Skin epidermis (tissue), 12 donors: ENCODE results near the gene CLEC19A.
A peak's percentile ranks its signal among the peaks of the same experiment; 100 is the strongest.

Source experiments
- H3K27ac ChIP-seq, 21 experiments: fragments of 200-600 bp; sonication (generic) in 11 of 21; one replicate each; pipeline ENCODE4 v1.5.0; 2020; ENCODE audit warnings: mild to moderate bottlenecking in 3 of 21, inconsistent platforms in 2 of 21, moderate library complexity in 2 of 21
- H3K4me3 ChIP-seq, 7 experiments: fragments of 200-600 bp; sonication (generic) in 2 of 7; one replicate each; pipeline ENCODE4 v1.5.0; 2020; ENCODE audit warnings: inconsistent platforms in 2 of 7, mild to moderate bottlenecking in 2 of 7, moderate library complexity in 1 of 7

CLEC19A gene

GRCh38 chr16:19283637-19284036 lies 1.9 kb upstream of the CLEC19A start:
- no peak overlapping the region for H3K4me3 ChIP-seq
- H3K27ac ChIP-seq: no peak overlapping the region

- H3K27ac ChIP-seq: no peak overlapping the region
These were observed 1.3 kb upstream of the CLEC19A start for GRCh38 chr16:19284207-19284606.

DNA sequence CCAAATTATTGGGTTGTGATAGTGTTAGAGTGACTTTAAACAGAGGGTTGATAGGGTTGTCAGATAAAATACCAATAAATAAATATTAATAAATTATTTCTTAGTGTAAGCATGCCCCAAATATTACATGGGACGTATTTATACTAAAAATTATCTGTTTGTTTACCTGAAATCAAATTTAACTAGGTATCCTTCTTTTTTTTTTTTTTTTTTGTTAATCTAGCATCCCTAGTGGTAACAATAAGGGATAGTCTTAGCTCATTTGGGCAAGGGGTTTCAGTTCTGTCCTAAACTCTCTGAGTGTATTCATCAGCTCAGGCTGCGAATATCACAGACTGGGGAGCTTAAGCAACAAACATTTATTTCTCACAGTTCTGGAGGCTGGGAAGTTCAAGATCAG lies 1.3 kb downstream of the CLEC19A start:
- H3K27ac ChIP-seq: no peak overlapping the region
- no peak overlapping the region for H3K4me3 ChIP-seq

More at GRCh38 chr16:19284207-19284606, 1.3 kb upstream of the CLEC19A start:
- no peak overlapping the region for H3K4me3 ChIP-seq

GRCh38 chr16:19287241-19287640 lies 1.7 kb downstream of the CLEC19A start:
- H3K27ac ChIP-seq: no peak overlapping the region
- H3K4me3 ChIP-seq: no peak overlapping the region

GRCh38 chr16:19288872-19289799 lies 3.6 kb downstream of the CLEC19A start:
- no peak overlapping the region for H3K4me3 ChIP-seq
- H3K27ac ChIP-seq: no peak overlapping the region

DNA sequence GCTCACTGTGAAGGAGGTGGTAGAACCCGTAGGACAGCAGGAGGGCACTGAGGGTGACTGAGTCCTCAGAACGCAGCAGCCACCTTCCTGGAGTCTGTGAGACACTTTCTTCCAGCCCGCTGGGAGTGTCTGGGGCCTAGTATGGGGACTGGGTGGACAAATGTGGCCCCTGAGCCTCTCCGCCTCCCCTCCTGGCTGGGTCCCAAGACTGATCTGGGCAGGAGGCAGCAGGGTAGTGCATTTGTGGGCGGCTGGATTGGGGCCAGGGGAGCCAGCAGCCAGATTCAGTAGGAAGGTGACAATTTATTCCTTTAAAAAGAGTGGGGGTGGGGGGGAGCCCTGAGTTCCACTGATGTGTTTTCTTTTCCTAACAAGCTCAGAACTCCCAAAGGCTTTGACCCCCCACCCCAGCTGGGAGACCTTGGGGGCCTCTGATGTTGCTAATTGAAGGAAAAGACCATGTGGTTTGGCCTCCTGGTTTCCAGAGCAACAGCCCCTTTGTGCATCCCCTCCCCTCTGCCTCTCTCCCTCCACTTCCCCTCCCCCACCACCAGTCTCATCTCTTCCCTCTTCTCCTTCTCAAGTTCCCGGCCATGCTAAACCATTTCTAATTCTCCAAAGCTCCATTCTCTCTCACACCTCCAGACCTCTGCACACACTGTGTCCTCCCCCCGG lies 4.4 kb downstream of the CLEC19A start:
- Histone ChIP-seq H3K27ac (no peak overlapping the region), H3K4me3 (no peak overlapping the region)

GRCh38 chr16:19290860-19291259 lies 5.3 kb downstream of the CLEC19A start:
- Histone ChIP-seq H3K27ac (no peak overlapping the region), H3K4me3 (no peak overlapping the region)

DNA sequence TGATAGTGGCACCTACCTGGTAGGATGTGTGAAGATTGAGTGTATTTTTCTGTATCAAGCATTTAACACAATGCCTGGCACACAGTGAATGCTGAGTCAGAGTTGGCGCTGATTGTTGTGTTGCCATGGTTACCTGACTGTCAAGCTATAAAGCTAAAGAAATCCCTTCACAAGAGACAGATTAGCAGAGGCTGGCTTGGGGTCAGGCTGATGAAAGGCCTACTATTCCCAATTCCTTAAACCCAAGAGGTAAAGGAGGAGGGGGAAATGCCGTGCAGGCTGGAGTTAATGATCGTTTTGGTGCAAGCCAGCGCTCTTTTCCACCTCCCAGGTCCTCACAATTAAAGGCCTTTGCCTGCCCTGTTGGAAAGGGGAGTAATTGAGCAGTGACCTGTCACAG lies 5.9 kb downstream of the CLEC19A start:
- no peak overlapping the region for H3K27ac ChIP-seq

GRCh38 chr16:19292186-19292585 lies 6.7 kb downstream of the CLEC19A start:
- H3K4me3 ChIP-seq: no peak overlapping the region
- no peak overlapping the region for H3K27ac ChIP-seq

More for the DNA sequence above, 5.9 kb downstream of the CLEC19A start:
- H3K4me3 ChIP-seq: no peak overlapping the region

DNA sequence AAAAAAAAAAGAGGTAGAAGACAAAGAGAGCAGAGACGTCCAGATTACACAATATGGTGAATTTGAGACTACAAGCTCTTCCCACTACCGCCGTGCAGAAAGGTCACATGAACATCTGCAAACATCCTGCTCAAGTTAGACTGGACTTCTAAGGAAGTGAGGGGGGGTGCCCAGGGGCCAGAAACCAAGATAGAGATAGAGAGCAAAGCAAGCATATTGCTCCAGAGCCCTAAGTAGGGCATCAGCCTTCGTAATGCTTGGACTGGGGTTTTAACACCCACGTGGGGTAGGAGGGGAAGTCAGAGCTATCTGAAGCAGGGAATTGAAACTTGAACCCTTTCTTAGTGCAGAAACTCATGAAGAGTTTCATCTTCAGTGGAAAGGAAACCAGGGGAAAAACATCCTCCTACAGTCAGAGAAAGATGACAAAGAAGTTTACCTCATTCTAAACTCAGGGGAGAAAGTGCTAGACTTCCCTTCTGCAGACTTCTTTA lies 8.7 kb downstream of the CLEC19A start:
- Histone ChIP-seq H3K27ac (peak overlapping the region in 1 of 21 experiments; percentile 49), H3K4me3 (no peak overlapping the region)

GRCh38 chr16:19295393-19295792 lies 9.9 kb downstream of the CLEC19A start:
- peak overlapping the region in 1 of 21 experiments; percentile 49 for H3K27ac ChIP-seq
- no peak overlapping the region for H3K4me3 ChIP-seq

DNA sequence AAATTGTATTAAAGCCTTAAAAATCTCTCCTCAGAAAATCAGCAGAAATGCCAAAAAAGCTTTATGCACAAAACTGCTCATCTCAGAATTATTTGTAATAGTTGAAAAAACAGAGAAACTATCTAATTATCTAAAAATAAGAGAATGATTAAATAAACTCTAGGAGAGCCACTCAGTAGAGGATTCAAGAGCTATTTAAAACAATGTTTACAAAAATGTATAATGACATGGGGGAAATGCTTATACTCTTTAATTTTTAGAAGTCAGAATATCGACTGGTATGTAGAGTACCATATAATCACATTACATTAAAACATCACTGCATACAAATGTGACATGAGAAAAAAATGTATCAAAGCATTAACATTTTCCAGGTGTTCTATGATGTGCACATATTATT lies 11.9 kb downstream of the CLEC19A start:
- Histone ChIP-seq H3K4me3 (no peak overlapping the region), H3K27ac (no peak overlapping the region)

DNA sequence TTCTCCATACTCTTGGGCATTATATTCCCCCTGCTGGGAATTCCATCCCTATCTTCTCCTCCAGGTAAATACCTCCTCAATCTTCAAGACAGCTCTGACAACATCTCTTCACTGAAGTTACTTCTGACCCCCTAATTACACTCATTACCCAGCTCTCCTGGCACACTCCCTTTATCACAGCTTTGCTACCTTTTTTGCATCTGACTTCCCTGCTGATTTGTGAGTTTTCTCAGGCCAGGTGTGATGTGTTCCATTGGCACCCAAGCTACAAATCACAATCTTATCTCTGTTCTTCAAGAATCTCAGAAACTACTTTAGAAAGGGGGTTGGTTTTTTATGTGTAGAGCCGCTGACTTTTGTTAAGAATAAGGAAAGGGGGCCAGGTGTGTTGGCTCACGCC lies 14.0 kb downstream of the CLEC19A start:
- H3K4me3 ChIP-seq: no peak overlapping the region
- H3K27ac ChIP-seq: no peak overlapping the region

DNA sequence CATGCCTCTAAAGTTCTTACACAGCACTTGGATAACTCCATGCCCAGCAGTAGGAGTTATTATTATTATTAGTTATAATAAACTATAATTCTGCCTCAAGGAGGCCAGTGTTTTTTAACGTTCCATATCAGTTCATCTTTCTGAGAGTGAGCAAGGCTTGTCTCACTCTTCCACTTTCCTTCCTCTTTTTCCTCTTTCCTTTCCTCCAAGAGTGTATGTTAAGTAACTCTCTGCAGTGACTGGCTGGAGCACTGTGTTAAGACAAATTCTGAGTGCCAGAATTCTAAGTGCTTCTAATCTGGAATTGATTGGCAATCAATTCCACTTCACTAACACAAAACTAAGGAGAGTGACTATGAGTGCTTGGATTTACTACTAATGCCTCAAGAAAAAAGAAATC lies 16.4 kb downstream of the CLEC19A start:
- Histone ChIP-seq H3K27ac (no peak overlapping the region), H3K4me3 (no peak overlapping the region)

DNA sequence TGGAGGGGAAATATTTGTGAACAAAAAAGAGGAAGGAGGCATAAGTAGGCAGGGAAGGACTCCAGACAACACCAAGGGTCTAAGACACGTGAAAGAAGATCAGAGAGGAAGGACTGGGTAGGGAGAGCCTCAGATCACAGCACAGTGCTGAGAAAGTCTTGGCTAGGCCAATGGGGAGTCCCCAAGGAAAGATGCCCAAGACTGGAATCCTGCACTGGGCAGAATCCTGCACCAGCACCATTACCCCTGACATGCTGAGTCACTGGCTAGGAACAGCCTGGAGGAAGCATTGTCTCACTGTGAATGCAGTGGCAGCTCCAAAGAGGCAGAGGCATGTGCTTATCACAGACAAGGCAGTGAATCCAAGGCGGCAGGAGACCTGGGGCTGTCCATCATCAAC lies 19.2 kb downstream of the CLEC19A start:
- Histone ChIP-seq H3K27ac (no peak overlapping the region), H3K4me3 (no peak overlapping the region)

GRCh38 chr16:19305443-19305842 lies 19.9 kb downstream of the CLEC19A start:
- Histone ChIP-seq H3K4me3 (no peak overlapping the region), H3K27ac (no peak overlapping the region)

DNA sequence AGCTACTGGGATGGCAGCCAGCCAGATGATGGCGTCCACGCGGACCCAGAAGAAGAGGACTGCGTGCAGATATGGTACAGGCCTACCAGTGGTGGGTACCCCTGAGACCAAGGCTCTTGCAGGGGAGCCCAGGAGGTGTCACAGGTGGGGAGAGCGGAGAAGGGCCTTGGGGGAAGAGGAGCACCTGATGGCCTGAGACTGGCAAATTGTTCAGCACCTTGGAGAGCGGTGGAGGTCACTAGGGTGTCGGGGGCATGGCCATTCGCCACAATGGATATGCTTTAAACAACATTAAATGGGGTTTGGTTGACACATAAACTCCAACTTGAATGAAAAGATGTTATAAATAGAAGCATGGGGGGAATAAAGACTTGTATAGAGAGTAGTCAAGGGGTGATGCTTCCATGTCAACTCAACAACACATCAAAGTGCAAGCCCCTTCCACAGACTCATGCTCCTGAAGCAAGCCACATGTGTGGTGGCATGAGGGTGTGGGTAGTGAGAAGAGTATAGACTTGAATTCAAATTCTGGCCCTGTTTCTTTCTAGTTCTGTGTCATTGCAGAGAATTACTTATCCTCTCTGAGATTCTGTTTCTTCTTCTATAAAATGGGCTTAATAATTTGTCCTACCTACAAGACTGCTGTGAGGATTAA lies 22.2 kb downstream of the CLEC19A start:
- no peak overlapping the region for H3K4me3 ChIP-seq
- no peak overlapping the region for H3K27ac ChIP-seq

GRCh38 chr16:19308392-19308791 lies 22.9 kb downstream of the CLEC19A start:
- Histone ChIP-seq H3K4me3 (no peak overlapping the region), H3K27ac (no peak overlapping the region)

GRCh38 chr16:19309178-19309577 lies 23.6 kb downstream of the CLEC19A start:
- H3K4me3 ChIP-seq: no peak overlapping the region
- H3K27ac ChIP-seq: no peak overlapping the region

DNA sequence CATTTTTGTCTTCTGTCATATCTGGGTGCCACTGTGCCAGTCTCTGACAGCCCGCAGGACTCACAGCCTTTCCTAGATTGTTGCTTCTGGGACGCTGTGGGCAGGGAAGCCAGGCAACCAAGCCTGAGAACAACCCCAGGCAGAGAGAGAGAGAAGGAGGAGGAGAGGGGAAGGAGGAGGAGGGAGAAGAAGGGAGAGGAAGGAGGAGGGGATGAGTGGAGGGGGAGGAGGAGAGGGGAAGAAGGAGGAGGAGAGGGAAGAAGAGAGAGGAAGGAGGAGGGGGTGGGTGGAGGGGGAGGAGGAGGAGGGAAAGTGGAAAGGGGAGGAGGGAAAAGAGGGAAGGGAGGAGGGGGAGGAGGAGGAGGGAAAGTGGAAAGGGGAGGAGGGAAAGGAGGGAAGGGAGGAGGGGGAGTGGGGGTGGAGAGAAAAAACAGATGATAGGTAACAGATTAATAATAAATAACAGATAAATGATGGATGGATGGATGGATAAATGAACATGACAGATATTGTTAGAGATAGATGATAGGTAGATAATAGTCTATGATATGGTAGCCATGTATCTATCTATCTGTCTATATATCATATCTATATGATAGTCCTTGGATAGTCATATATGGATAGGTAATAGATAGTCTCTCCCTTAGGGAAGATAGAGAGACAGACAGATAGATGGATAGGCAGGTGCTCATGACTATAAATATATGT lies 29.3 kb downstream of the CLEC19A start:
- no peak overlapping the region for H3K4me3 ChIP-seq
- no peak overlapping the region for H3K27ac ChIP-seq
